Measurements from ENCODE around the gene ACTC1. TPM values are rescaled to one million over a fixed set of nuclear protein-coding genes. Genes with fewer than 3 reads are reported as not detected.
A peak's percentile ranks its signal among the peaks of the same experiment; 100 is the strongest.
"Not testable (repeated sequence)": the region's sequence is repeated elsewhere in the genome, so short reads cannot be mapped to it uniquely, and the experiment has no call there.

The ACTC1 gene
- total RNA-seq, 2 donors from 2014 or later = 47.7 to 125 TPM

GRCh38 chr15:34813446-34814190 is 18.3 kb upstream of the ACTC1 start:
- Histone ChIP-seq H3K36me3 (no peaks in the 10 kb centered on the region), H3K27ac (peak overlapping the region in 1 of 2 donors; percentile 85), H3K4me1 (ENCODE audit: control insufficient read depth in 1 of 2, low read depth in 2 of 2) (peaks cover 17 to 44% of the 10 kb centered on the region in 2 donors), H3K4me3 (no peak overlapping the region), H3K27me3 (replicated peaks; ENCODE audit: insufficient read depth) (no peaks in the 10 kb centered on the region), H3K9me3 (no peaks in the 10 kb centered on the region)
- ATAC-seq (ENCODE audit: insufficient number of reproducible peaks, low FRiP score, low read depth) (no peak), DNase-seq (ENCODE audit: low spot score) (no peak)
- TF ChIP-seq, protein P1, sequence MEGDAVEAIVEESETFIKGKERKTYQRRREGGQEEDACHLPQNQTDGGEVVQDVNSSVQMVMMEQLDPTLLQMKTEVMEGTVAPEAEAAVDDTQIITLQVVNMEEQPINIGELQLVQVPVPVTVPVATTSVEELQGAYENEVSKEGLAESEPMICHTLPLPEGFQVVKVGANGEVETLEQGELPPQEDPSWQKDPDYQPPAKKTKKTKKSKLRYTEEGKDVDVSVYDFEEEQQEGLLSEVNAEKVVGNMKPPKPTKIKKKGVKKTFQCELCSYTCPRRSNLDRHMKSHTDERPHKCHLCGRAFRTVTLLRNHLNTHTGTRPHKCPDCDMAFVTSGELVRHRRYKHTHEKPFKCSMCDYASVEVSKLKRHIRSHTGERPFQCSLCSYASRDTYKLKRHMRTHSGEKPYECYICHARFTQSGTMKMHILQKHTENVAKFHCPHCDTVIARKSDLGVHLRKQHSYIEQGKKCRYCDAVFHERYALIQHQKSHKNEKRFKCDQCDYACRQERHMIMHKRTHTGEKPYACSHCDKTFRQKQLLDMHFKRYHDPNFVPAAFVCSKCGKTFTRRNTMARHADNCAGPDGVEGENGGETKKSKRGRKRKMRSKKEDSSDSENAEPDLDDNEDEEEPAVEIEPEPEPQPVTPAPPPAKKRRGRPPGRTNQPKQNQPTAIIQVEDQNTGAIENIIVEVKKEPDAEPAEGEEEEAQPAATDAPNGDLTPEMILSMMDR (IDR thresholded peaks at IDR 0.05) = no peak

DNA sequence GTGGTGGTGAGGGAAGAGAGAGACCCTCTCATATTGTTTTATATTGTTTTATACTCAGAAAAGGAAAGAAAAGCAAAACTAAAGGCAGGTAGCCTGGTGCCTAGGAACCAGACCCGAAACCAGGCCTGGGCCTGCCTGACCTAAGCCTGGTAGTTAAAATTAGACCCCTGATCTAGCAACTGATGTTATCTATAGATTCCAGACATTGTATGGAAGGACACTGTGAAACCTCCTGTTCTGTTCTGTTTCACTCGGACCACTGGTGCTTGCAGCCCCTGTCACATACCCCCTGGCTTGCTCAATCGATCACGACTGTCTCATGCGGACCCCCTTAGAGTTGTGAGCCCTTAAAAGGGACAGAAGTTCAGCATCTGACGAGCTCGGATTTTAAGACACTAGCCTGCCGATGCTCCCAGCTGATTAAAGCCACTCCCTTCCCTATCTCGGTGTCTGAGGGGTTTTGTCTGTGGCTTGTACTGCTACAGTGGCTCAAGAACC is 17.6 kb upstream of the ACTC1 start:
- ATAC-seq (ENCODE audit: insufficient number of reproducible peaks, low FRiP score, low read depth); DNase-seq (ENCODE audit: low spot score); H3K27me3 ChIP-seq (replicated peaks; ENCODE audit: insufficient read depth); H3K36me3 ChIP-seq; H3K4me3 ChIP-seq; H3K9me3 ChIP-seq: not testable (repeated sequence)
- peaks cover 17 to 44% of the 10 kb centered on the region in 2 donors for H3K4me1 ChIP-seq (ENCODE audit: control insufficient read depth in 1 of 2, low read depth in 2 of 2)
- H3K27ac ChIP-seq = peak overlapping the region; percentile 68 to 85

DNA sequence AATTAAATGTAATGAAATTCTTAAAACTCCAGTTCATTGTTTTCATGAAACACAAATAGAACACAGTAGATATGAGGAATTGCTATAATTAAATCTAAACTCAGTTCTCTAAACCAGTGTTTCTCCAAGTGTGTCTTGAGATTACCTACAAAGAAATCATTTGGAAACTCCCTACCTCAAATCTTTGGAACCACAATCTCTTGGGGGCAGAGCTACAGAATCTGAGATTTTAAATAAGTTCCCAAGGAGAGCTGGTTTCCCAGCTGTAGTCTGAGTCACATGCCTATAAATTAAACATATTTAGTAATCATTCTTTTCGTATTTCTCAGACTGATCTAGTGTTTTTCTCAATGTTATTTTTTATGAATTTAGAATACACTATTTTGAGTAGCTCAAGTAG is 17.0 kb upstream of the ACTC1 start:
- Histone ChIP-seq H3K9me3 (no peaks in the 10 kb centered on the region), H3K27me3 (replicated peaks; ENCODE audit: insufficient read depth) (no peaks in the 10 kb centered on the region), H3K27ac (peak overlapping the region; percentile 68 to 85), H3K4me3 (no peak overlapping the region), H3K4me1 (ENCODE audit: control insufficient read depth in 1 of 2, low read depth in 2 of 2) (peaks cover 17 to 44% of the 10 kb centered on the region in 2 donors), H3K36me3 (no peaks in the 10 kb centered on the region)
- ATAC-seq (ENCODE audit: insufficient number of reproducible peaks, low FRiP score, low read depth) (no peak), DNase-seq (ENCODE audit: low spot score) (no peak)
- TF ChIP-seq, protein P1 (IDR thresholded peaks at IDR 0.05) = no peak

DNA sequence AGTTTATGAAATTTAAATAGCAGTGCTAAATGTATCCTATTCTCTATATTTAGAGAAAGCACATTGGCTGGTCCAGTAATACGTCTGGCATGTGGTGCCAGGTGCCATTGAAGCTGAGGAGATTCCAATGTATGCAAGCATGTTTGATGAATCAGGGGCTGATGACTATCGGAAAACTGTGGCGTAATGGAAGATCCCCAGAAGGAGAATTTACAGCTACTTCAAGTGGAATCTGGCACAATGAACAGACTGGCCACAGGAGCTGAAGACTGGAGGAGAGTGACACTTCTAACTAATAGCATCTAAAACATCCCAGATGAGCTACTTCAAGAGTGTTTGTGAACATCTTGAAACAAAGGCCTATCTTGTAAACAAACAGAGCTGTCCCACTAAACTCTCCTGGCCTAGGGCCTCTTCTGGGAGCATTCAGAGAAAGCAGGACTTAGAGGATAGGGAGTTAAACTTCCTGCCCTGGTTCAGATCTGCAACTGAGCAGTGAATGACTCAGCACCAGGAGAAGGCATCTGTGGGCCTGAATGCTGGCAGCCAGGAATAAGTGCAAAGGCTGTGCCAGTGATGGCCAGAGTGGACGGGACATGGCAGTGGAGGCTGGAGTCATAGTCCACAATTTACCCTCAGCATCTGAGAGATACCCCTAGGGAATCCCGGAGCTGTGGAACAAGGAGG is 15.2 kb upstream of the ACTC1 start:
- Histone ChIP-seq H3K9me3 (no peaks in the 10 kb centered on the region), H3K27me3 (replicated peaks; ENCODE audit: insufficient read depth) (no peaks in the 10 kb centered on the region), H3K4me3 (no peak overlapping the region), H3K36me3 (no peaks in the 10 kb centered on the region), H3K27ac (peak overlapping the region; percentile 85 to 86), H3K4me1 (ENCODE audit: control insufficient read depth in 1 of 2, low read depth in 2 of 2) (peaks cover 17 to 44% of the 10 kb centered on the region in 2 donors)
- peak; percentile 50 for DNase-seq (ENCODE audit: low spot score)
- ATAC-seq (ENCODE audit: insufficient number of reproducible peaks, low FRiP score, low read depth) = peak; percentile 88
- TF ChIP-seq, protein P1 (IDR thresholded peaks at IDR 0.05) = no peak

- DNase-seq (ENCODE audit: low spot score) (no peak), ATAC-seq (ENCODE audit: insufficient number of reproducible peaks, low FRiP score, low read depth) (no peak)
- H3K4me3 ChIP-seq = no peak overlapping the region
- H3K4me1 ChIP-seq (ENCODE audit: control insufficient read depth in 1 of 2, low read depth in 2 of 2) = peaks cover 17 to 44% of the 10 kb centered on the region in 2 donors
- no peaks in the 10 kb centered on the region for H3K9me3 ChIP-seq
- H3K27ac ChIP-seq = peak overlapping the region; percentile 51 to 85
- H3K36me3 ChIP-seq = no peaks in the 10 kb centered on the region
- no peaks in the 10 kb centered on the region for H3K27me3 ChIP-seq (replicated peaks; ENCODE audit: insufficient read depth)
- TF ChIP-seq, protein P1 (IDR thresholded peaks at IDR 0.05) = no peak
Measured at GRCh38 chr15:34809186-34809585, 13.8 kb upstream of the ACTC1 start.
